ENCODE measurements around the gene TMEM218. TPM values are rescaled to one million over a fixed set of nuclear protein-coding genes. Genes with fewer than 3 reads are reported as not detected.

The TMEM218 gene
- total and polyA plus RNA-seq, 2 donors (not counting 3 experiments of a cell fraction or from before 2014, with no cell fraction given), result 23.8 to 45.1 TPM

- H2AFZ ChIP-seq (ENCODE audit: low read depth, low read length), result no peak overlapping the region
- no peak overlapping the region for H3K9ac ChIP-seq (replicated peaks; ENCODE audit: extremely low read depth, insufficient read depth, low read length)
- H3K9me3 ChIP-seq (replicated peaks; ENCODE audit: control insufficient read depth, insufficient read depth, low read length), result no peaks in the 10 kb centered on the region
- H3K36me3 ChIP-seq (ENCODE audit: control insufficient read depth in 2 of 2, extremely low read depth in 1 of 2, insufficient read depth in 2 of 2, low read length in 2 of 2), result no peaks in the 10 kb centered on the region
- no peak for DNase-seq (ENCODE audit: low read depth, low spot score)
- ChIA-PET CTCF (no interaction called here), POLR2A (no interaction called here)
- H3K4me1 ChIP-seq (ENCODE audit: control insufficient read depth, extremely low read depth, insufficient read depth, low read length), result peaks cover 14% of the 10 kb centered on the region
- TF ChIP-seq JUN (IDR thresholded peaks at IDR 0.05; ENCODE audit: borderline replicate concordance, insufficient read depth, insufficient read length, low read depth), result no peak
- FAIRE-seq, result no peak
- H4K20me1 ChIP-seq (replicated peaks; ENCODE audit: control insufficient read depth, extremely low read depth, insufficient read depth, low read length), result no peaks in the 10 kb centered on the region
- H3K27me3 ChIP-seq (ENCODE audit: control insufficient read depth in 2 of 2, insufficient read depth in 2 of 2, low read length in 2 of 2), result no peaks in the 10 kb centered on the region
- BruUV-seq (replicated peaks), result no TSS peak
- H3K27ac ChIP-seq (ENCODE audit: insufficient read depth, low read depth, low read length), result no peak overlapping the region
- no peak overlapping the region for H3K4me3 ChIP-seq (replicated peaks in 1 of 3; ENCODE audit: insufficient read depth in 1 of 3, low read depth in 1 of 3, low read length in 3 of 3)
- H3K9me1 ChIP-seq (replicated peaks; ENCODE audit: control insufficient read depth, extremely low read depth, insufficient read depth, low read length), result no peaks in the 10 kb centered on the region
- H3K4me2 ChIP-seq (ENCODE audit: insufficient read depth, low read length), result no peak overlapping the region
- dilution Hi-C loops (cut with MboI; ENCODE audit: extremely low pct_ligation_motif_present, low sequenced_read_pairs), result no loop called here
- no peaks in the 10 kb centered on the region for H3K79me2 ChIP-seq (ENCODE audit: control insufficient read depth, insufficient read depth, low read length)
- intact Hi-C loops (cut with micrococcal nuclease), result no loop called here
Measured at GRCh38 chr11:125068368-125068767, 43.1 kb downstream of the TMEM218 start.

- Histone ChIP-seq H3K79me2 (ENCODE audit: control insufficient read depth, insufficient read depth, low read length) (no peaks in the 10 kb centered on the region), H4K20me1 (replicated peaks; ENCODE audit: control insufficient read depth, extremely low read depth, insufficient read depth, low read length) (no peaks in the 10 kb centered on the region), H3K27me3 (ENCODE audit: control insufficient read depth in 2 of 2, insufficient read depth in 2 of 2, low read length in 2 of 2) (no peaks in the 10 kb centered on the region), H3K9ac (replicated peaks; ENCODE audit: extremely low read depth, insufficient read depth, low read length) (no peak overlapping the region), H3K9me1 (replicated peaks; ENCODE audit: control insufficient read depth, extremely low read depth, insufficient read depth, low read length) (no peaks in the 10 kb centered on the region), H3K27ac (ENCODE audit: insufficient read depth, low read depth, low read length) (no peak overlapping the region), H3K4me3 (replicated peaks in 1 of 3; ENCODE audit: insufficient read depth in 1 of 3, low read depth in 1 of 3, low read length in 3 of 3) (peak overlapping the region in 1 of 3 experiments; percentile 74), H2AFZ (ENCODE audit: low read depth, low read length) (peak overlapping the region; percentile 99), H3K36me3 (ENCODE audit: control insufficient read depth in 2 of 2, extremely low read depth in 1 of 2, insufficient read depth in 2 of 2, low read length in 2 of 2) (no peaks in the 10 kb centered on the region), H3K4me2 (ENCODE audit: insufficient read depth, low read length) (peak overlapping the region; percentile 88), H3K9me3 (replicated peaks; ENCODE audit: control insufficient read depth, insufficient read depth, low read length) (no peaks in the 10 kb centered on the region), H3K4me1 (ENCODE audit: control insufficient read depth, extremely low read depth, insufficient read depth, low read length) (peaks cover 9% of the 10 kb centered on the region)
- DNase-seq (ENCODE audit: low read depth, low spot score) (no peak), FAIRE-seq (peak; percentile 12)
- no TSS peak for BruUV-seq (replicated peaks)
- TF ChIP-seq EZH2 (IDR thresholded peaks at IDR 0.05; ENCODE audit: borderline replicate concordance, low read depth, low read length, severe bottlenecking) (no peak), FOS (IDR thresholded peaks at IDR 0.05; ENCODE audit: borderline replicate concordance, insufficient read depth, low read length) (no peak)
- CTCF ChIA-PET, result interaction anchor here (1.3 to 2.0 kb wide), 3 partner anchors 11 to 60 kb away, joined by 3 to 9 read pairs (median 4); no protein-coding TSS in a partner anchor
- POLR2A ChIA-PET, result no interaction called here
- intact Hi-C loops (cut with micrococcal nuclease) (no loop called here), dilution Hi-C loops (cut with MboI; ENCODE audit: extremely low pct_ligation_motif_present, low sequenced_read_pairs) (no loop called here)
Measured at GRCh38 chr11:125064070-125064469, 47.4 kb downstream of the TMEM218 start.
